Stimulated activated naive CD8-positive, alpha-beta T cell treated with anti-CD3 and anti-CD28 coated beads, Interleukin-15, amount 100 ng/mL, for 72 hours (primary cell): ENCODE data around the gene GPATCH8.
A peak's percentile ranks its signal among the peaks of the same experiment; 100 is the strongest.

Experiments used
- ATAC-seq: fragments of 150-1000 bp; cut with Tn5 transposase; 2 replicates; pipeline ENCODE4 v1.10.0; 2021; ENCODE audit warnings: mild to moderate bottlenecking, moderate library complexity
- DNase-seq, 2 donors: peaks; one replicate each; pipeline ENCODE4 v3.0.0; 2021 to 2022
- H3K27ac Mint-ChIP-seq, 2 donors: one replicate each; pipeline ENCODE4 v1.8.0; 2022; ENCODE audit warnings: mild to moderate bottlenecking in 2 of 2, mixed read lengths in 2 of 2, moderate library complexity in 2 of 2
- H3K27me3 Mint-ChIP-seq: one replicate; pipeline ENCODE4 v1.8.0; 2022; ENCODE audit warnings: mixed read lengths
- H3K4me1 Mint-ChIP-seq: one replicate; pipeline ENCODE4 v1.8.0; 2022; ENCODE audit warnings: mild to moderate bottlenecking, mixed read lengths
- H3K4me3 Mint-ChIP-seq, 2 donors: one replicate each; pipeline ENCODE4 v1.8.0; 2022; ENCODE audit warnings: mild to moderate bottlenecking in 2 of 2, mixed read lengths in 2 of 2, moderate library complexity in 1 of 2
- H3K9me3 Mint-ChIP-seq, 2 donors: one replicate each; pipeline ENCODE4 v1.8.0; 2022; ENCODE audit warnings: mixed read lengths in 2 of 2

GPATCH8 gene

GRCh38 chr17:44442806-44443205 is 60.4 kb downstream of the GPATCH8 start:
- Mint-ChIP-seq H3K27ac (no peak overlapping the region), H3K4me1 (peaks cover 39% of the 10 kb centered on the region), H3K9me3 (no peaks in the 10 kb centered on the region), H3K27me3 (no peaks in the 10 kb centered on the region), H3K4me3 (no peak overlapping the region)
- ATAC-seq, result no peak
- no peak for DNase-seq

- DNase-seq (no peak), ATAC-seq (no peak)
- Mint-ChIP-seq H3K27ac (no peak overlapping the region), H3K4me3 (no peak overlapping the region), H3K9me3 (no peaks in the 10 kb centered on the region), H3K4me1 (peaks cover 18% of the 10 kb centered on the region), H3K27me3 (no peaks in the 10 kb centered on the region)
Measured at GRCh38 chr17:44439168-44439567, 64.0 kb downstream of the GPATCH8 start.

GRCh38 chr17:44438636-44439035 is 64.6 kb downstream of the GPATCH8 start:
- Mint-ChIP-seq H3K27me3 (no peaks in the 10 kb centered on the region), H3K4me1 (peaks cover 18% of the 10 kb centered on the region), H3K4me3 (no peak overlapping the region), H3K9me3 (no peaks in the 10 kb centered on the region), H3K27ac (no peak overlapping the region)
- ATAC-seq, result no peak
- no peak for DNase-seq

- ATAC-seq, result no peak
- no peaks in the 10 kb centered on the region for H3K9me3 Mint-ChIP-seq
- no peak overlapping the region for H3K27ac Mint-ChIP-seq
- H3K4me1 Mint-ChIP-seq, result peaks cover 18% of the 10 kb centered on the region
- H3K27me3 Mint-ChIP-seq, result no peaks in the 10 kb centered on the region
- no peak overlapping the region for H3K4me3 Mint-ChIP-seq
- no peak for DNase-seq
Measured at GRCh38 chr17:44436336-44436735, 66.9 kb downstream of the GPATCH8 start.

- Mint-ChIP-seq H3K27ac (peak overlapping the region in 1 of 2 donors; percentile 3), H3K4me1 (no peaks in the 10 kb centered on the region), H3K9me3 (no peaks in the 10 kb centered on the region), H3K27me3 (no peaks in the 10 kb centered on the region), H3K4me3 (no peak overlapping the region)
- DNase-seq (no peak), ATAC-seq (no peak)
Measured at GRCh38 chr17:44432254-44433157, 70.7 kb downstream of the GPATCH8 start.

- ATAC-seq, result no peak
- Mint-ChIP-seq H3K27me3 (no peaks in the 10 kb centered on the region), H3K4me3 (no peak overlapping the region), H3K4me1 (no peaks in the 10 kb centered on the region), H3K27ac (no peak overlapping the region), H3K9me3 (no peaks in the 10 kb centered on the region)
- no peak for DNase-seq
Measured at GRCh38 chr17:44424828-44425461, 78.3 kb downstream of the GPATCH8 start.

- peaks cover 10% of the 10 kb centered on the region for H3K4me1 Mint-ChIP-seq
- H3K27ac Mint-ChIP-seq, result peak overlapping the region in 1 of 2 donors; percentile 91
- DNase-seq, result no peak
- no peaks in the 10 kb centered on the region for H3K27me3 Mint-ChIP-seq
- no peak overlapping the region for H3K4me3 Mint-ChIP-seq
- H3K9me3 Mint-ChIP-seq, result no peaks in the 10 kb centered on the region
- ATAC-seq, result peak; percentile 39
Measured at GRCh38 chr17:44417553-44417952, 85.7 kb downstream of the GPATCH8 start.

- Mint-ChIP-seq H3K27me3 (no peaks in the 10 kb centered on the region), H3K27ac (peak overlapping the region in 1 of 2 donors; percentile 19), H3K4me1 (peaks cover 10% of the 10 kb centered on the region), H3K4me3 (no peak overlapping the region), H3K9me3 (no peaks in the 10 kb centered on the region)
- DNase-seq, result no peak
- ATAC-seq, result no peak
Measured at GRCh38 chr17:44416558-44417289, 86.5 kb downstream of the GPATCH8 start.

GRCh38 chr17:44414394-44415155 is 88.6 kb downstream of the GPATCH8 start:
- Mint-ChIP-seq H3K27ac (no peak overlapping the region), H3K4me1 (peaks cover 10% of the 10 kb centered on the region), H3K4me3 (no peak overlapping the region), H3K9me3 (no peaks in the 10 kb centered on the region), H3K27me3 (no peaks in the 10 kb centered on the region)
- DNase-seq, result no peak
- no peak for ATAC-seq

GRCh38 chr17:44409309-44410028 is 93.7 kb downstream of the GPATCH8 start:
- Mint-ChIP-seq H3K4me3 (no peak overlapping the region), H3K9me3 (no peaks in the 10 kb centered on the region), H3K4me1 (no peaks in the 10 kb centered on the region), H3K27ac (no peak overlapping the region), H3K27me3 (no peaks in the 10 kb centered on the region)
- ATAC-seq, result no peak
- DNase-seq, result no peak

GRCh38 chr17:44408786-44409185 is 94.4 kb downstream of the GPATCH8 start:
- Mint-ChIP-seq H3K4me1 (no peaks in the 10 kb centered on the region), H3K27me3 (no peaks in the 10 kb centered on the region), H3K9me3 (no peaks in the 10 kb centered on the region), H3K27ac (no peak overlapping the region), H3K4me3 (no peak overlapping the region)
- ATAC-seq, result no peak
- DNase-seq, result no peak

- no peaks in the 10 kb centered on the region for H3K4me1 Mint-ChIP-seq
- no peaks in the 10 kb centered on the region for H3K9me3 Mint-ChIP-seq
- ATAC-seq (peak; percentile 94), DNase-seq (peak in 1 of 2 donors; percentile 36)
- H3K27me3 Mint-ChIP-seq, result no peaks in the 10 kb centered on the region
- H3K27ac Mint-ChIP-seq, result peak overlapping the region; percentile 33 to 42
- H3K4me3 Mint-ChIP-seq, result no peak overlapping the region
Measured at GRCh38 chr17:44402564-44403172, 100.5 kb downstream of the GPATCH8 start.

GRCh38 chr17:44400226-44400847 is 102.9 kb downstream of the GPATCH8 start:
- peak overlapping the region in 1 of 2 donors; percentile 52 for H3K27ac Mint-ChIP-seq
- no peaks in the 10 kb centered on the region for H3K9me3 Mint-ChIP-seq
- H3K27me3 Mint-ChIP-seq, result no peaks in the 10 kb centered on the region
- no peaks in the 10 kb centered on the region for H3K4me1 Mint-ChIP-seq
- no peak for ATAC-seq
- no peak overlapping the region for H3K4me3 Mint-ChIP-seq
- DNase-seq, result no peak
